Glutamatergic neuron (in vitro differentiated cells): ENCODE measurements around the gene PSMD8. TPM values are rescaled to one million over a fixed set of nuclear protein-coding genes. Genes with fewer than 3 reads are reported as not detected.

Source experiments
- DNase-seq: peaks from one replicate; pipeline ENCODE4 v3.0.0; 2022
- H3K27ac Mint-ChIP-seq: one replicate; pipeline ENCODE4 v1.8.0; 2020; ENCODE audit warnings: mild to moderate bottlenecking, mixed read lengths, inconsistent platforms; ENCODE audit not compliant: unreplicated experiment
- H3K27me3 Mint-ChIP-seq: one replicate; pipeline ENCODE4 v1.8.0; 2020; ENCODE audit warnings: mild to moderate bottlenecking, moderate library complexity, mixed read lengths, inconsistent platforms; ENCODE audit not compliant: unreplicated experiment
- H3K36me3 Mint-ChIP-seq: one replicate; pipeline ENCODE4 v1.8.0; 2020; ENCODE audit warnings: mild to moderate bottlenecking, mixed read lengths, inconsistent platforms; ENCODE audit not compliant: unreplicated experiment
- H3K4me1 Mint-ChIP-seq: one replicate; pipeline ENCODE4 v1.8.0; 2020; ENCODE audit warnings: mild to moderate bottlenecking, low read depth, mixed read lengths, inconsistent platforms; ENCODE audit not compliant: unreplicated experiment
- H3K4me3 Mint-ChIP-seq: one replicate; pipeline ENCODE4 v1.8.0; 2020; ENCODE audit warnings: mild to moderate bottlenecking, mixed read lengths, inconsistent platforms; ENCODE audit not compliant: unreplicated experiment
- H3K9me3 Mint-ChIP-seq: one replicate; pipeline ENCODE4 v1.8.0; 2020; ENCODE audit warnings: mild to moderate bottlenecking, moderate library complexity, mixed read lengths, inconsistent platforms; ENCODE audit not compliant: unreplicated experiment
- total RNA-seq: library from RNA; stranded (reverse); fragmentation: NEBNext Ultra II Directional; extraction: Animal tissue kit (Norgen Biotek cat#: 25700); gene quantifications from one replicate; pipeline ENCODE4 v1.2.1, GENCODE V29; 2021; ENCODE audit not compliant: unreplicated experiment
- TF ChIP-seq, protein P1 (sequence below): fragments of 200-600 bp; sonication (generic); IDR thresholded peaks from one replicate; pipeline ENCODE4 v1.5.0; 2021; ENCODE audit not compliant: partially characterized antibody, unreplicated experiment

Gene PSMD8
- total RNA-seq, 1 donor from 2014 or later: 156 TPM

DNA sequence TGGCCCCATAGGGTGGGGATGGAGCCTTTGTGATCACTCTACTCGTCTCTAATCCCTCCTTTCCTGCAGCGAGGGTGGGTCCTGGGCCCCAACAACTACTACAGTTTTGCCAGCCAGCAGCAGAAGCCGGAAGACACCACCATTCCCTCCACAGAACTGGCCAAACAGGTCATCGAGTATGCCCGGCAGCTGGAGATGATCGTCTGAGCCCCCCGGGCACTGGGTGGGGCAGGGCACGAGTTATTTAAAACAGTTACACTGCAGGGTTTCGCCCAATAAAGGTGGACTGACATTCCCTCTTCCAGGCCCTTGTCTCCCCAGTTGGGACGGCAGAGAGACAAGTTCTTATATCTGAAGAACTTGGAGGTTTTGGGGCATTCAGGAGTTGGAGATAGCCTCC, 8.8 kb downstream of the PSMD8 start:
- H3K27me3 Mint-ChIP-seq: peaks cover 10% of the 10 kb centered on the region
- peaks cover 2% of the 10 kb centered on the region for H3K9me3 Mint-ChIP-seq
- TF ChIP-seq, protein P1, sequence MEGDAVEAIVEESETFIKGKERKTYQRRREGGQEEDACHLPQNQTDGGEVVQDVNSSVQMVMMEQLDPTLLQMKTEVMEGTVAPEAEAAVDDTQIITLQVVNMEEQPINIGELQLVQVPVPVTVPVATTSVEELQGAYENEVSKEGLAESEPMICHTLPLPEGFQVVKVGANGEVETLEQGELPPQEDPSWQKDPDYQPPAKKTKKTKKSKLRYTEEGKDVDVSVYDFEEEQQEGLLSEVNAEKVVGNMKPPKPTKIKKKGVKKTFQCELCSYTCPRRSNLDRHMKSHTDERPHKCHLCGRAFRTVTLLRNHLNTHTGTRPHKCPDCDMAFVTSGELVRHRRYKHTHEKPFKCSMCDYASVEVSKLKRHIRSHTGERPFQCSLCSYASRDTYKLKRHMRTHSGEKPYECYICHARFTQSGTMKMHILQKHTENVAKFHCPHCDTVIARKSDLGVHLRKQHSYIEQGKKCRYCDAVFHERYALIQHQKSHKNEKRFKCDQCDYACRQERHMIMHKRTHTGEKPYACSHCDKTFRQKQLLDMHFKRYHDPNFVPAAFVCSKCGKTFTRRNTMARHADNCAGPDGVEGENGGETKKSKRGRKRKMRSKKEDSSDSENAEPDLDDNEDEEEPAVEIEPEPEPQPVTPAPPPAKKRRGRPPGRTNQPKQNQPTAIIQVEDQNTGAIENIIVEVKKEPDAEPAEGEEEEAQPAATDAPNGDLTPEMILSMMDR: no peak
- no peak overlapping the region for H3K27ac Mint-ChIP-seq
- no peak overlapping the region for H3K4me3 Mint-ChIP-seq
- no peak for DNase-seq
- H3K36me3 Mint-ChIP-seq: no peaks in the 10 kb centered on the region
- no peaks in the 10 kb centered on the region for H3K4me1 Mint-ChIP-seq

DNA sequence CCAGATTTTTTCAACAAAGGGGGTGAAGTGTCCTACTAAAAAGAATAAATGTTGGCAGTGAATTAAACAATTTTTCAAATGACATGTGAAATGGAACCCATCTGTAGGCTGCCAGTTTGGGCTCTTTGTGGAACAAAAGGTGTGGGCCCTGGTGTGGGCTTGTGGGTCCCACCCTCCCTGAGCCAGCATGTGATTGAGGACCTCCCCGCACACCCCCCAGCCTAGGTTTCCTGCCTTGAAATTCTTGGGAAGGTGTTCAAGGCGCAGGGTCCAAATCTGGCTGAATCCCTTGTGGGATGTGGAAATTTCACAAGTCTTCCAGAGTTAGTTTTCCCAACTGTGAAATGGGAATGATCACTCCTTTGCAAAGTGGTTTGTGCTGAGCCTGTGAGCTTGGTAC, 9.4 kb downstream of the PSMD8 start:
- Mint-ChIP-seq H3K4me1 (no peaks in the 10 kb centered on the region), H3K4me3 (no peak overlapping the region), H3K9me3 (peaks cover 2% of the 10 kb centered on the region), H3K27ac (no peak overlapping the region), H3K27me3 (peaks cover 10% of the 10 kb centered on the region), H3K36me3 (no peaks in the 10 kb centered on the region)
- DNase-seq: no peak
- TF ChIP-seq, protein P1: no peak

DNA sequence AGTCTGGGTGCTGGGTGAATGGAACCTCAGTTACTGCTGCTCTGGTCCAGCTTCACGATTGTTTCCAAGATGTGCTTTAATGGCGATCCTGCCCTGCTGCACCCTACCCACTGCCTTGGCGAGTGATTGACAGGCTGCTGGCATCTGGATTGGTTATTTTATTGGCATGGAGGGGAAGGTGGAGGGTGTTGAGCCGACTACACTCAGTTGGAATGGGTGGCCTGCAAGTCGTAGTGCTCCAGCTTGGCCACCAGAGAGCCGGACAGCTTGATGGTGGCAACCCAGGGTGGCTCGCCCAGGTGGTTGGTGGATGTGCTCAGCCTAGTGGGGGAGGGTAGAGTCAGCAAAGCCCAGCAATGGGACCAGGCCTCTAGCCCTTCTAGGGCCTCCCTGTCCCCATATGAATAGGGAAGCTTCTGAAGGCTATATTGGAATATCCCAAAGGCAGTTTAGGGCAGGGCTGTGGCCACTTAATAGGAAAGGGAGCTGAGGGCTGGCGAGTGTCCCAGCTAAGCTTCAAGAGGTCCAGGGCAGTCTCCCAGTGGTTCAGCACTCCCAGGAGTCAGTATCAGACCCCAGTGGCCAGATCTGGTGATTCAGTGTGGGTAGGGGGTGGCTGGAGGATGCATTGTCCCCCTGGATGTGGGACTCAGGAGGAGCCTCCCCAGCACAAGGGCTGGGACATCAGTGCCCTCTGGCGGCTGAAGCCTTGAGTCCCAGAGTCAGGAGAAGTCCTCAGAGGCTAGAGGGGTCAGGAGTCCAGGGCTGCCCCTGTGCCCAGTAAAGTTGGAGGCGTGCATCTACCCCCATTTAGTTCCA, 10.0 kb downstream of the PSMD8 start:
- H3K27me3 Mint-ChIP-seq: peaks cover 10% of the 10 kb centered on the region
- no peaks in the 10 kb centered on the region for H3K4me1 Mint-ChIP-seq
- DNase-seq: peak; percentile 73
- no peak overlapping the region for H3K4me3 Mint-ChIP-seq
- H3K27ac Mint-ChIP-seq: no peak overlapping the region
- no peaks in the 10 kb centered on the region for H3K36me3 Mint-ChIP-seq
- peaks cover 2% of the 10 kb centered on the region for H3K9me3 Mint-ChIP-seq
- TF ChIP-seq, protein P1: no peak

DNA sequence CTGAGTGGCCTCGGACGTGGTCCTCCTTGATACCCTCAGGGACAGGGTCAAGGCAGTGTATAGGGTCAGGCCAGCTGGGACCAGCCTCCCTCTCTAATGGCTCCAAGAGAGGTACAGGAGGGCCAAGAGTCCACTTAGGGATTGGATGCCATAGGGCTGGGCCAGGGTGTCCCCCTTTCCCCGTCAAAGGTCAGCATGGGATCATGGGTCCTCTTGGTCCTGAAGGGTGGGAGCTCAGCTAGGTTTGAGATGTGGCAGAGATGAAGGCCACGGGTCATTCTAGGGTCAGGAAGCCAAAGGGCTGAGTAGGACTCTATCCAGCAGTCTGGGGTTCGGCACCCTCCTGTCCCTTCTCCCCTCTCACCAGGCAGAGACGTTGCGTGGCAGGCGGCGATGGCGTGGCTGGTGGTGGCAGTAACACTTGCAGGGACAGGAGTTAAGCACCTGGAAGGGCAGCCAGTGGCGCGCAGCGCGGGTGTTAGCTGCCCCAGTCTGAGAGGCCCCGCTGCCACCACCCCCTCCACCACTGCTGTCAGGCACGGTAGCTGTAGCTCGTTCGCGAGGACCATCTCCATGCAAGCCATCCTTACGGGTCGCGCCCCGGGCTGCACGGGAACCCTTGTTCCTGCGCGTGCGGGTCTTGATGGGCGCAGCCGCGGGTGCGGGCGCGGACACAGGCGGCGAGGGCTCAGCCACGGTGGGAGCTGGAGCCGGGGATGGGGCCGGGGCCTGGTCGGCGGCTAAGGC, 10.9 kb downstream of the PSMD8 start:
- Mint-ChIP-seq H3K27ac (no peak overlapping the region), H3K36me3 (no peaks in the 10 kb centered on the region), H3K4me3 (no peak overlapping the region), H3K27me3 (peaks cover 12% of the 10 kb centered on the region), H3K9me3 (peaks cover 4% of the 10 kb centered on the region), H3K4me1 (no peaks in the 10 kb centered on the region)
- DNase-seq: peak; percentile 29
- TF ChIP-seq, protein P1: no peak

DNA sequence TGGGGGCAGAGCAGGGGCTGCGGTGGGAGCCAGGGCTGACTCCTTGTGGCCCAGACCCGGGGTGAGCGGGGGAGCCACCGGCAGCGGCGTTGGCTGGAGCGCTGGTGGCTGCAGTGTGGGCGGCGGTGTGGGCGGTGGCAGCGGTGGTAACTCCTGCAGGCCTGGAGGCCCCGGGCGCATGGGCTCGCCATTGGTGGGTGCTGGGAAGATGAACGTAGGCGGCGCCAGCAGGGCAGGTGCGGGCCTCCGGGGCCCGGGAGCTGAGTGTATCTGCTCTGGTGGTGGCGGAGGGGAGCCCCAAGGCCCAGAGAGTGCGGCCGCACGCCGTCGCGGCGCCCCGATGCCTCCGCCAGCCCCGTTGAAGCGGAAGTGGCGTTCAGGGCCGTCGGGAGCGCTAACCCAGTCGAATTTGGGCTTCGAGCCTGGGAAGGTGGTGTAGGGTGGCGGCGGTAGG, 11.5 kb downstream of the PSMD8 start:
- peaks cover 14% of the 10 kb centered on the region for H3K27me3 Mint-ChIP-seq
- peak; percentile 56 for DNase-seq
- H3K4me3 Mint-ChIP-seq: no peak overlapping the region
- H3K9me3 Mint-ChIP-seq: peaks cover 4% of the 10 kb centered on the region
- no peaks in the 10 kb centered on the region for H3K4me1 Mint-ChIP-seq
- no peaks in the 10 kb centered on the region for H3K36me3 Mint-ChIP-seq
- TF ChIP-seq, protein P1: no peak
- H3K27ac Mint-ChIP-seq: no peak overlapping the region
